Right atrium auricular region (tissue), 2 donors: Measurements from ENCODE around the gene SRPX2. TPM values are rescaled to one million over a fixed set of nuclear protein-coding genes. Genes with fewer than 3 reads are reported as not detected.

Experiments used
- DNase-seq: peaks from one replicate; pipeline ENCODE4 v3.0.0-alpha.2; 2019; ENCODE audit warnings: low spot score
- H3K27ac ChIP-seq, 2 donors: fragments of 200-600 bp; sonication (generic); 1 replicate in 1 of 2; 2 replicates in 1 of 2; pipeline ENCODE4 v1.5.1; 2016 to 2019
- H3K27me3 ChIP-seq, 2 donors: fragments of 200-600 bp; sonication (generic); one replicate each; pipeline versions ENCODE4 v1.5.1 to v1.6.0; 2017 to 2019
- H3K36me3 ChIP-seq: fragments of 200-600 bp; sonication (generic); one replicate; pipeline ENCODE4 v1.5.1; 2016
- H3K4me1 ChIP-seq, 2 donors: fragments of 200-600 bp; sonication (generic); one replicate each; pipeline versions ENCODE4 v1.5.1 to v1.6.0; 2017 to 2019
- H3K4me3 ChIP-seq, 2 donors: fragments of 200-600 bp; sonication (generic); 1 replicate in 1 of 2; 2 replicates in 1 of 2; pipeline ENCODE4 v1.5.1; 2017 to 2019; ENCODE audit warnings: mild to moderate bottlenecking in 1 of 2, moderate library complexity in 1 of 2
- H3K9me3 ChIP-seq, 2 donors: fragments of 200-600 bp; sonication (generic); one replicate each; pipeline ENCODE4 v1.5.1; 2019
- total RNA-seq, 2 donors: library from RNA; depleted of rRNA; stranded (reverse); fragments of >200 nt; gene quantifications; one replicate each; pipeline ENCODE4 v1.1.0, GENCODE V29; 2016
- TF ChIP-seq, protein P1 (sequence below), 2 donors: fragments of 200-600 bp; sonication (generic); IDR thresholded peaks; one replicate each; pipeline ENCODE4 v1.5.1; 2019; ENCODE audit warnings: antibody characterized with exemption in 2 of 2

Gene SRPX2
- total RNA-seq, 2 donors from 2014 or later: 14.9 to 15.3 TPM

DNA sequence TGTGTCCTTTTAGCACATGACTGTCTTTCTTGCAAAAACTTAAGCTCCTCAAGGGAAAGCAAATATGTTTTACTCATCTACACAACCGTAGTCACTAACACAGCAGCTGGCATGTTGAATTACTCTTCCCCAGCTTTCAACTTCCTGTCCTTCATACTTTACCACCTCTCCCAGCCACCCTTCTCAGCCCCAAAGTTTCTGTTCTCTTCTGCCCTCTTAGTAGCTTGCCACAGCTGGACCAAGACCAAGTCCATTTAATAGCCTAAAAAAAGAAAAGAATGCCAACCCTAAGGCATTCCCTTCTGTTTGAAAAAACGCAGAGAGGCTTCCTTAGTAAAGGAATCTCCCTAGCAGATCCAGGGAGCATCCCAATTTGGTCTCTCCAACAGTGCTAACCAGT is 36.8 kb downstream of the SRPX2 start:
- no peaks in the 10 kb centered on the region for H3K27me3 ChIP-seq
- no peaks in the 10 kb centered on the region for H3K36me3 ChIP-seq
- no peaks in the 10 kb centered on the region for H3K4me1 ChIP-seq
- H3K9me3 ChIP-seq: no peaks in the 10 kb centered on the region
- H3K27ac ChIP-seq: no peak overlapping the region
- TF ChIP-seq, protein P1, sequence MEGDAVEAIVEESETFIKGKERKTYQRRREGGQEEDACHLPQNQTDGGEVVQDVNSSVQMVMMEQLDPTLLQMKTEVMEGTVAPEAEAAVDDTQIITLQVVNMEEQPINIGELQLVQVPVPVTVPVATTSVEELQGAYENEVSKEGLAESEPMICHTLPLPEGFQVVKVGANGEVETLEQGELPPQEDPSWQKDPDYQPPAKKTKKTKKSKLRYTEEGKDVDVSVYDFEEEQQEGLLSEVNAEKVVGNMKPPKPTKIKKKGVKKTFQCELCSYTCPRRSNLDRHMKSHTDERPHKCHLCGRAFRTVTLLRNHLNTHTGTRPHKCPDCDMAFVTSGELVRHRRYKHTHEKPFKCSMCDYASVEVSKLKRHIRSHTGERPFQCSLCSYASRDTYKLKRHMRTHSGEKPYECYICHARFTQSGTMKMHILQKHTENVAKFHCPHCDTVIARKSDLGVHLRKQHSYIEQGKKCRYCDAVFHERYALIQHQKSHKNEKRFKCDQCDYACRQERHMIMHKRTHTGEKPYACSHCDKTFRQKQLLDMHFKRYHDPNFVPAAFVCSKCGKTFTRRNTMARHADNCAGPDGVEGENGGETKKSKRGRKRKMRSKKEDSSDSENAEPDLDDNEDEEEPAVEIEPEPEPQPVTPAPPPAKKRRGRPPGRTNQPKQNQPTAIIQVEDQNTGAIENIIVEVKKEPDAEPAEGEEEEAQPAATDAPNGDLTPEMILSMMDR (IDR thresholded peaks at IDR 0.05): no peak
- no peak for DNase-seq
- no peak overlapping the region for H3K4me3 ChIP-seq

DNA sequence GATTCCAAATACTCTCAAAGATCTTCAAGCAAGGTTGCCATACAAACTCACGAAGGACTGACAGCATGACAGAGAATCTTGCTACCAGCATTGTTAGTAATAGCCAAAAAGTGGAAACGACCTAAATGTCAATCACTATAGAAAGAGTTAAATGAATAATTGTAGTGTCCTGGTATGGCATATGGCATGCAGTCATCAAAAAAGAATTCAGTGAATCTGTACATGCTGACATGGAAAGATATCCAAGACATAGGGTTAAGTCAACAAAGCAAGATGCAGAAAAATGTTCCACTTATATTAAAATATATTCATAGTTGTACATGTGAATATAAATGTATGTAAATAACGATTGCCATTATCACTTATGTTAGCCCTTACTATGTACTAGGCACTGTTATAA is 37.6 kb downstream of the SRPX2 start:
- Histone ChIP-seq H3K4me1 (no peaks in the 10 kb centered on the region), H3K9me3 (no peaks in the 10 kb centered on the region), H3K36me3 (no peaks in the 10 kb centered on the region), H3K4me3 (no peak overlapping the region), H3K27me3 (peaks cover 0 to 3% of the 10 kb centered on the region in 2 donors), H3K27ac (no peak overlapping the region)
- TF ChIP-seq, protein P1 (IDR thresholded peaks at IDR 0.05): no peak
- DNase-seq: no peak

DNA sequence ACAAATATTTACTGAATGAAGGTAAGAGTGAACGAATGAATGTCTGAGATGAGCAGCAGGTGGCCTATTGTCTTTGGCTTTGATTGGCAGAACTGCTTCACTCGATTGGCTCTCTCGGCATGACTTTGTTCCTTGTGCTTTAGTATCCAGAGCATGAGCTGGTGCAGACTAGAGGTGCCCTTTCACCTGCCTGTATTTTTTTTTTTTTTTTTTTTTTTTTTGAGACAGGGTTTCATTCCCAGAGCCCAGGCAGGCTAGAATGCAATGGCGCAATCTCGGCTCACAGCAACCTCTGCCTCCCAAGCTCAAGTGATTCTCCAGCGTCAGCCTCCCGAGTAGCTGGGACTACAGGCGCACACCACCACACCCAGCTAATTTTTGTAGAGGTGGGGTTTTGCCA is 38.9 kb downstream of the SRPX2 start:
- H3K27me3 ChIP-seq: peaks cover 0 to 3% of the 10 kb centered on the region in 2 donors
- H3K9me3 ChIP-seq: no peaks in the 10 kb centered on the region
- no peaks in the 10 kb centered on the region for H3K4me1 ChIP-seq
- no peak overlapping the region for H3K4me3 ChIP-seq
- no peak for DNase-seq
- TF ChIP-seq, protein P1 (IDR thresholded peaks at IDR 0.05): no peak
- no peaks in the 10 kb centered on the region for H3K36me3 ChIP-seq
- no peak overlapping the region for H3K27ac ChIP-seq

DNA sequence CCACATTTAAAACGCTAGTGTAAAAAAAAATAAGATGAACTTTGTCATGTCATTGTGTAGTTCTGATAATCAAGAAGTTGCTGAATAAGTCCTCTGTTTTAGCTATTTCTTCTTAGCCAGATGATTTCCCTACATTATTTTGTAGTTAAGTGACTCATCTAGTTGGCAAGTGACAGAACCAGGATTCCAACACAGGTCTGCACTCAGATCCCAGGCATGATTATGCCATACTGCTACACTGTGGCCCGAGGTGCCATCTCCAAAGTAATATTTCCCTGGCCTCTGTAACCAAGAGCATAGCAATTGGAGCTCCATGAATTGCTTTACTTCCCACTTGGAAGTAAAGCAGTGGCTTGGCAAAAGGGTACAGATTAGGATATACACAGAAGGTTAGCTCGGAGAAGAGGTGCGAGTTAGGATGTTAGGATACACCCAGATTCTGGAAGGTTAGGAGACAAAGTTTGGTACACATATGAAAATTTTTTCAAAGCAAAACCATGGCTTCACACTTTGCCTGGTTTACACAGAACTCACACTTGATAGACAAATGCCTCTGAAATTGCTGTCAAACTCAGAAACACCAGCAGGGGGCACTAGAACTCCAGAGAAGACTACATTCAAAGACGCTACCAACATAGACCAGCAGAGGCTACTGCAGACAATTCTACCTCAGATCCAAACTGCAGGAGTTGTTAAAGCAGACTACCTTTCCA is 41.4 kb downstream of the SRPX2 start:
- Histone ChIP-seq H3K27ac (no peak overlapping the region), H3K4me1 (no peaks in the 10 kb centered on the region), H3K27me3 (peaks cover 0 to 3% of the 10 kb centered on the region in 2 donors), H3K4me3 (no peak overlapping the region), H3K9me3 (no peaks in the 10 kb centered on the region), H3K36me3 (no peaks in the 10 kb centered on the region)
- peak; percentile 79 for DNase-seq
- TF ChIP-seq, protein P1 (IDR thresholded peaks at IDR 0.05): peak; percentile 54 to 85

DNA sequence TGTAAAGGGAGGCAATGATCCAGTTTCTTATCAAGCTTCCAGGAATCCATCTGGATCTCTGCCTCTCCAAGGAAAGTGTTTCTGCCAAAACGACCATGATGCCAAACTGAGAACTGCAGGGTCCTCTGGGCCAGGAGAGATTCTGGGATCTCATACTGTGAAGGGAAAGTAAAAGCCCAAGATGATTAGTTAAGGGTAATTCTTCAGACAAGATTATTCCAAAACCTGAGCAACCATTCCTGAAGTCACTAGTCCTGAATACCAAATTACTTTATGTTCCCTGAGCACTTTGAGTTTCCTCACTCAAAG is 42.0 kb downstream of the SRPX2 start:
- H3K36me3 ChIP-seq: no peaks in the 10 kb centered on the region
- no peaks in the 10 kb centered on the region for H3K9me3 ChIP-seq
- H3K27ac ChIP-seq: no peak overlapping the region
- no peak overlapping the region for H3K4me3 ChIP-seq
- peaks cover 0 to 3% of the 10 kb centered on the region in 2 donors for H3K27me3 ChIP-seq
- H3K4me1 ChIP-seq: no peaks in the 10 kb centered on the region
- DNase-seq: no peak
- TF ChIP-seq, protein P1 (IDR thresholded peaks at IDR 0.05): no peak

- Histone ChIP-seq H3K4me1 (no peaks in the 10 kb centered on the region), H3K27me3 (peaks cover 0 to 3% of the 10 kb centered on the region in 2 donors), H3K9me3 (no peaks in the 10 kb centered on the region), H3K4me3 (no peak overlapping the region), H3K27ac (no peak overlapping the region), H3K36me3 (no peaks in the 10 kb centered on the region)
- TF ChIP-seq, protein P1 (IDR thresholded peaks at IDR 0.05): no peak
- DNase-seq: no peak
These were observed 43.1 kb downstream of the SRPX2 start for GRCh38 chrX:100687128-100687527.
